Measurements from ENCODE around the gene ZNF593. TPM values are rescaled to one million over a fixed set of nuclear protein-coding genes. Genes with fewer than 3 reads are reported as not detected.

ZNF593 gene
- total RNA-seq, 1 donor from 2014 or later = 36.2 TPM

- DNase-seq (ENCODE audit: low read depth, low spot score) = no peak
- no peak for TF ChIP-seq CTCF (conservative IDR thresholded peaks at IDR 0.05)
- H3K9me3 Mint-ChIP-seq = no peaks in the 10 kb centered on the region
- H3K4me3 Mint-ChIP-seq = no peak overlapping the region
- no peaks in the 10 kb centered on the region for H3K36me3 Mint-ChIP-seq (ENCODE audit: low read depth)
- H3K4me1 Mint-ChIP-seq = no peaks in the 10 kb centered on the region
- no peak overlapping the region for H3K27ac Mint-ChIP-seq (ENCODE audit: unreplicated experiment)
- H3K27me3 Mint-ChIP-seq (ENCODE audit: low read depth) = peaks cover 4% of the 10 kb centered on the region
Measured at GRCh38 chr1:26142159-26142558, 27.5 kb upstream of the ZNF593 start.

GRCh38 chr1:26145041-26145959 lies 24.4 kb upstream of the ZNF593 start:
- Mint-ChIP-seq H3K9me3 (no peaks in the 10 kb centered on the region), H3K4me3 (no peak overlapping the region), H3K27me3 (ENCODE audit: low read depth) (peaks cover 7% of the 10 kb centered on the region), H3K4me1 (no peaks in the 10 kb centered on the region), H3K36me3 (ENCODE audit: low read depth) (no peaks in the 10 kb centered on the region), H3K27ac (ENCODE audit: unreplicated experiment) (no peak overlapping the region)
- peak; percentile 79 for DNase-seq (ENCODE audit: low read depth, low spot score)
- TF ChIP-seq CTCF (conservative IDR thresholded peaks at IDR 0.05) = peak; percentile 88

- no peaks in the 10 kb centered on the region for H3K4me1 Mint-ChIP-seq
- H3K36me3 Mint-ChIP-seq (ENCODE audit: low read depth) = no peaks in the 10 kb centered on the region
- no peak for TF ChIP-seq CTCF (conservative IDR thresholded peaks at IDR 0.05)
- no peak overlapping the region for H3K27ac Mint-ChIP-seq (ENCODE audit: unreplicated experiment)
- no peak for DNase-seq (ENCODE audit: low read depth, low spot score)
- no peak overlapping the region for H3K4me3 Mint-ChIP-seq
- H3K27me3 Mint-ChIP-seq (ENCODE audit: low read depth) = peaks cover 7% of the 10 kb centered on the region
- H3K9me3 Mint-ChIP-seq = no peaks in the 10 kb centered on the region
Measured at GRCh38 chr1:26145960-26146294, 23.8 kb upstream of the ZNF593 start.

GRCh38 chr1:26148887-26149286 lies 20.8 kb upstream of the ZNF593 start:
- no peaks in the 10 kb centered on the region for H3K36me3 Mint-ChIP-seq (ENCODE audit: low read depth)
- H3K9me3 Mint-ChIP-seq = no peaks in the 10 kb centered on the region
- DNase-seq (ENCODE audit: low read depth, low spot score) = no peak
- H3K4me1 Mint-ChIP-seq = no peaks in the 10 kb centered on the region
- H3K4me3 Mint-ChIP-seq = no peak overlapping the region
- H3K27ac Mint-ChIP-seq (ENCODE audit: unreplicated experiment) = no peak overlapping the region
- no peak for TF ChIP-seq CTCF (conservative IDR thresholded peaks at IDR 0.05)
- H3K27me3 Mint-ChIP-seq (ENCODE audit: low read depth) = peaks cover 12% of the 10 kb centered on the region

GRCh38 chr1:26153966-26154532 lies 15.7 kb upstream of the ZNF593 start:
- H3K9me3 Mint-ChIP-seq = no peaks in the 10 kb centered on the region
- DNase-seq (ENCODE audit: low read depth, low spot score) = no peak
- no peaks in the 10 kb centered on the region for H3K36me3 Mint-ChIP-seq (ENCODE audit: low read depth)
- peaks cover 39% of the 10 kb centered on the region for H3K27me3 Mint-ChIP-seq (ENCODE audit: low read depth)
- peaks cover 34% of the 10 kb centered on the region for H3K4me1 Mint-ChIP-seq
- no peak overlapping the region for H3K4me3 Mint-ChIP-seq
- no peak for TF ChIP-seq CTCF (conservative IDR thresholded peaks at IDR 0.05)
- H3K27ac Mint-ChIP-seq (ENCODE audit: unreplicated experiment) = no peak overlapping the region

All from neural crest cell (in vitro differentiated cells).